Fibroblast of gingiva (primary cell): ENCODE results near the gene IQSEC2.

ENCODE experiments used
- DNase-seq: peaks from one replicate; pipeline ENCODE4 v3.0.0-alpha.2; 2011; ENCODE audit warnings: low read depth

Gene IQSEC2

GRCh38 chrX:53305219-53305995 is 24.0 kb upstream of the IQSEC2 start:
- DNase-seq: no peak

GRCh38 chrX:53303195-53303594 is 21.8 kb upstream of the IQSEC2 start:
- DNase-seq: no peak

- DNase-seq: no peak
Observed at GRCh38 chrX:53300157-53300556, 18.8 kb upstream of the IQSEC2 start.

- DNase-seq: no peak
Observed at GRCh38 chrX:53294024-53294648, 12.8 kb upstream of the IQSEC2 start.

GRCh38 chrX:53291596-53291995 is 10.2 kb upstream of the IQSEC2 start:
- DNase-seq: no peak

GRCh38 chrX:53290441-53291041 is 9.2 kb upstream of the IQSEC2 start:
- DNase-seq: no peak

GRCh38 chrX:53288189-53288588 is 6.8 kb upstream of the IQSEC2 start:
- peak; percentile 14 for DNase-seq

GRCh38 chrX:53287493-53288138 is 6.2 kb upstream of the IQSEC2 start:
- peak; percentile 73 for DNase-seq

- no peak for DNase-seq
Observed at GRCh38 chrX:53286171-53286570, 4.8 kb upstream of the IQSEC2 start.

GRCh38 chrX:53285591-53285990 is 4.2 kb upstream of the IQSEC2 start:
- DNase-seq: no peak

- peak; percentile 20 for DNase-seq
Observed at GRCh38 chrX:53284684-53285447, 3.5 kb upstream of the IQSEC2 start.

- no peak for DNase-seq
Observed at GRCh38 chrX:53283567-53283966, 2.2 kb upstream of the IQSEC2 start.

- DNase-seq: no peak
Observed at GRCh38 chrX:53283099-53283498, 1.7 kb upstream of the IQSEC2 start.

GRCh38 chrX:53281963-53282695 is 745 bp upstream of the IQSEC2 start:
- no peak for DNase-seq

- DNase-seq: peak; percentile 20
Observed at GRCh38 chrX:53280331-53281320, 758 bp downstream of the IQSEC2 start.

- DNase-seq: no peak
Observed at GRCh38 chrX:53279296-53280237, 1.8 kb downstream of the IQSEC2 start.

GRCh38 chrX:53272808-53273337 is 8.5 kb downstream of the IQSEC2 start:
- DNase-seq: no peak

- DNase-seq: no peak
Observed at GRCh38 chrX:53269536-53270107, 11.8 kb downstream of the IQSEC2 start.
